ENCODE results near the gene ACTL8.

- no peak for TF ChIP-seq CTCF (optimal IDR thresholded peaks at IDR 0.05 in 1 of 3, IDR thresholded peaks at IDR 0.05 in 1 of 3, conservative IDR thresholded peaks at IDR 0.05 in 1 of 3; ENCODE audit: extremely low read depth in 1 of 3, insufficient read depth in 2 of 3, low read length in 3 of 3)
- TF ChIP-seq EZH2 (IDR thresholded peaks at IDR 0.05; ENCODE audit: low read length): no peak
Observed at GRCh38 chr1:17774452-17774851, 19.3 kb downstream of the ACTL8 start.

Measured in keratinocyte (primary cell).